NB4 (cell line): Measurements from ENCODE around the gene TMIE.

ENCODE experiments used
- DNase-seq: peaks from one replicate; pipeline ENCODE4 v3.0.0; 2010; ENCODE audit warnings: low read depth
- H3K4me3 ChIP-seq: one replicate; pipeline ENCODE4 v1.5.1; 2011; ENCODE audit warnings: mild to moderate bottlenecking, low read depth, low read length, moderate library complexity
- CTCF ChIP-seq: IDR thresholded peaks from one replicate; pipeline ENCODE4 v1.5.1; 2012; ENCODE audit warnings: low read depth, low read length
- MAX ChIP-seq: IDR thresholded peaks from 2 replicates; pipeline ENCODE4 v1.6.1; 2011; ENCODE audit warnings: low read depth, low read length
- MYC ChIP-seq: IDR thresholded peaks from 2 replicates; pipeline ENCODE4 v1.6.1; 2011; ENCODE audit warnings: low read depth, low read length
- POLR2A ChIP-seq: IDR thresholded peaks from 2 replicates; pipeline ENCODE4 v1.6.1; 2011; ENCODE audit warnings: mild to moderate bottlenecking; ENCODE audit not compliant: insufficient read length; ENCODE audit errors: extremely low read depth

The TMIE gene

GRCh38 chr3:46675843-46676567 lies 25.2 kb upstream of the TMIE start:
- TF ChIP-seq MAX (no peak), CTCF (no peak), MYC (no peak), POLR2A (no peak)
- H3K4me3 ChIP-seq, result no peak overlapping the region
- no peak for DNase-seq

- H3K4me3 ChIP-seq, result no peak overlapping the region
- no peak for DNase-seq
- TF ChIP-seq CTCF (no peak), MYC (no peak), MAX (no peak), POLR2A (no peak)
These were observed 24.4 kb upstream of the TMIE start for GRCh38 chr3:46676601-46677410.

- H3K4me3 ChIP-seq, result no peak overlapping the region
- TF ChIP-seq MYC (no peak), CTCF (no peak), POLR2A (no peak), MAX (no peak)
- peak; percentile 19 for DNase-seq
These were observed 23.8 kb upstream of the TMIE start for GRCh38 chr3:46677411-46677726.

GRCh38 chr3:46678280-46678679 lies 22.9 kb upstream of the TMIE start:
- H3K4me3 ChIP-seq, result no peak overlapping the region
- DNase-seq, result no peak
- TF ChIP-seq CTCF (no peak), POLR2A (no peak), MYC (no peak), MAX (no peak)

- no peak for DNase-seq
- no peak for TF ChIP-seq MYC
- TF ChIP-seq MAX, result no peak
- TF ChIP-seq POLR2A, result no peak
- TF ChIP-seq CTCF, result no peak
- H3K4me3 ChIP-seq, result no peak overlapping the region
These were observed 21.5 kb upstream of the TMIE start for GRCh38 chr3:46679681-46680080.
